Measurements from ENCODE around the gene NEURL4.
"Not testable (repeated sequence)": the region's sequence is repeated elsewhere in the genome, so short reads cannot be mapped to it uniquely, and the experiment has no call there.

The NEURL4 gene

GRCh38 chr17:7328840-7329373, at the start of gene NEURL4:
NEURL4 (minus strand) TSS chr17:7329335; CDS start chr17:7329312, 23 bp downstream.
- DNase-seq (ENCODE audit: low read depth), result no peak
- H3K4me3 ChIP-seq (ENCODE audit: low read depth, low read length), result peak within 1 kb of the TSS; percentile 86

GRCh38 chr17:7374353-7374752, 45.2 kb upstream of the NEURL4 start:
- no peak overlapping the region for H3K4me3 ChIP-seq (ENCODE audit: low read depth, low read length)
- no peak for DNase-seq (ENCODE audit: low read depth)

- H3K4me3 ChIP-seq (ENCODE audit: low read depth, low read length), result no peak overlapping the region
- no peak for DNase-seq (ENCODE audit: low read depth)
Measured at GRCh38 chr17:7370853-7371252, 41.7 kb upstream of the NEURL4 start.

DNA sequence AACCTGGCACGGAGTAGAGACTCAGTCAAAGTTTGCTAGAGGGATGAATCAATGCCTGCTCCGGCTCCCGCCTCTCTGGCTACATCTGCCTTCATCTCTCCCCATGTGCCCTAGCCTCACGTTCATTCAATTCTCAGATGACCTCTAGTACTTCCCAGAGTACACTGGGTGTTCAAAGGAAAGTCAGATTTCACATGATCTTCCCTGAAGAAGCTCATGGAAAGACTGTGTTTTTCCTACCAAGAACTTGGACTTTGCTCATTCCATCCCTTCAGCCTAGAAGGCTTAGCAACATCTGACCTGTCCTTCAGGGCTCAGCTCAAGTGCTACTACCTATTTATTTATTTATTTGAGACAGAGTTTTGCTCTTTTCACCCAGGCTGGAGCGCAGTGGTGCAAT, 40.7 kb upstream of the NEURL4 start:
- DNase-seq (ENCODE audit: low read depth), result no peak
- no peak overlapping the region for H3K4me3 ChIP-seq (ENCODE audit: low read depth, low read length)

GRCh38 chr17:7368599-7368994, 39.5 kb upstream of the NEURL4 start:
- not testable (repeated sequence) for H3K4me3 ChIP-seq (ENCODE audit: low read depth, low read length); DNase-seq (ENCODE audit: low read depth)

GRCh38 chr17:7367918-7368598, 38.9 kb upstream of the NEURL4 start:
- no peak for DNase-seq (ENCODE audit: low read depth)
- H3K4me3 ChIP-seq (ENCODE audit: low read depth, low read length), result no peak overlapping the region

DNA sequence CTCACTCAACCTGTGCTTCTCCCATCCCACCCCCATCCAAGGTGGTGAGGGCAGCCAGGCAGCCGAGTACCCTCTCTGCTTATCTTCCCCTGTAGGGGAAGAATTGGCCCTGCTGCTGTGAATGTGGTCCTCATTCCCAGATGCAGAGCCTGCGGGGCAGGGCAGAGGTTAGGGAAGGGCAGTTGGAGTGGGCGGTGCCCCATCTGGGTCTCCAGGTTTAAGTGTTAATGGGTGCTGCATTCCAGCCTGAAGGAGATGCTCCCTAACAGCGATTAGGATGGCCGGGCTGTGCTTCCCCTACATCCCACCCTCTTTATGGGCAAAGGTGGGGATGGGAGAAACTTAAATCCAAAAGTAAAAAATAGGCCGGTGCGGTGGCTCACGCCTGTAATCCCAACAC, 37.9 kb upstream of the NEURL4 start:
- no peak overlapping the region for H3K4me3 ChIP-seq (ENCODE audit: low read depth, low read length)
- no peak for DNase-seq (ENCODE audit: low read depth)

DNA sequence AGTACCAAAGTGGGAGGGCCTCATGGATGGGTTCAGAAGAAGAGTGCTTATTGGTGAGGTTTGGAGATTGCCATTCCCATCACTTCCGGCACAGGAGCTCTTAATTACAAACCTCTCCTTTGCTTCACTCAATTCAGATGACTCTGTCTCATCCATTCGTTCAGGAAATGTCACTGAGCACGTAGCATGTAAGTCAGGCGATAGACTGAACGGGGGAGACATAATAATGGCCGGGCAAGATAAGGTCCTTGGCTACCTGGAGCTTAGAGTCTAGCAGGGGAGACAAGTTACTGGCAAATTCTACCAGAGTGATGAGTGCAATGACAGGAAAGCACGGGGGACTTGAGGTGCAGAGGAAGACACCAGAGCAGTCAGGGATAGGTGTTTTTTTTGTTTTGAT, 36.8 kb upstream of the NEURL4 start:
- not testable (repeated sequence) for H3K4me3 ChIP-seq (ENCODE audit: low read depth, low read length); DNase-seq (ENCODE audit: low read depth)

GRCh38 chr17:7363311-7363710, 34.2 kb upstream of the NEURL4 start:
- H3K4me3 ChIP-seq (ENCODE audit: low read depth, low read length), result no peak overlapping the region
- DNase-seq (ENCODE audit: low read depth), result no peak

DNA sequence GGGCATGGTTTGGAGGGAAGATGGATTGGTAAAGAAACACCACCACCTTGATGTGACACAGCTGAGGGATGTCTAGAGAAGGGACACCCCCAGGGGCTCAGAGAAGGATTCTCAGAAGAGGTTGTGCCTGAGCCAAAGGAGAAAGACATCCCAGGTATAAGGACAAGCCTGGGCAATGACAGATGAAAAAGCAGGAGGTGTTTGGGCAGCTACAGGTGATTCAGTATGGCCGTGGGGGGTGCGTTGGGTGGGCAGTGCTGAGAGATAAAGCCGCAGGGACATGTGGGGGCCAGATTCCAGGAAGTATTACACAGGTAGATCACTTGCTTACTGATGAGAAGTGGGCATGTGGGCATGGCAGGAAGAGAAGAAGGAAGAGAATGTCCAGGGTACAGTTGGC, 32.8 kb upstream of the NEURL4 start:
- no peak overlapping the region for H3K4me3 ChIP-seq (ENCODE audit: low read depth, low read length)
- no peak for DNase-seq (ENCODE audit: low read depth)

- DNase-seq (ENCODE audit: low read depth), result no peak
- no peak overlapping the region for H3K4me3 ChIP-seq (ENCODE audit: low read depth, low read length)
Measured at GRCh38 chr17:7357381-7357780, 28.2 kb upstream of the NEURL4 start.

- no peak for DNase-seq (ENCODE audit: low read depth)
- H3K4me3 ChIP-seq (ENCODE audit: low read depth, low read length), result no peak overlapping the region
Measured at GRCh38 chr17:7356756-7357155, 27.6 kb upstream of the NEURL4 start.

DNA sequence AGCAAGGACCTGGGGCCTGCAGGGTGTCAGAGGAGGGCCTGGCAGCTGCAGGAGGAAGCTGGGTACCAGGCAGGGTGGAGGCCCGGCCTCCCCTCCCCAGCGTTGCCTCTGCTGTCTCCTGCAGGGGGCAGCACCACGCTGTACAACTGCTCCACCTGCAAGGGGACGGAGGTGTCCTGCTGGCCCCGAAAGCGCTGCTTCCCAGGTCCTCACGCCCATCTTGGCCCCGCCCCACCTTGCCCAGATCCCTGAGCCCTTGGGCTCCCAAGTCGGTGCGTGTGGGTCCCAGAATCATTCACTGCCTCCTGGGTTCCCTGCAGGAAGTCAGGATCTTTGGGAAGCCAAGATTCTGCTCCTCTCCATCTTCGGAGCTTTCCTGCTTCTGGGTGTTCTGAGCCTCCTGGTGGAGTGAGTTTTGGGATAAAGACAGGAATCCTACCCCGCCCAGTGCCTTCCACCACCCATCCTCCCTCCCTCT, 27.0 kb upstream of the NEURL4 start:
- no peak for DNase-seq (ENCODE audit: low read depth)
- no peak overlapping the region for H3K4me3 ChIP-seq (ENCODE audit: low read depth, low read length)

- H3K4me3 ChIP-seq (ENCODE audit: low read depth, low read length), result no peak overlapping the region
- DNase-seq (ENCODE audit: low read depth), result no peak
Measured at GRCh38 chr17:7355573-7355972, 26.4 kb upstream of the NEURL4 start.

- H3K4me3 ChIP-seq (ENCODE audit: low read depth, low read length), result peak within 1 kb of the TSS; percentile 8
- DNase-seq (ENCODE audit: low read depth), result no peak
Measured at GRCh38 chr17:7355053-7355452, 25.9 kb upstream of the NEURL4 start, which contains the start of gene TMEM95. TMEM95 (plus strand) TSS chr17:7355156; CDS start chr17:7355205, 49 bp downstream.

DNA sequence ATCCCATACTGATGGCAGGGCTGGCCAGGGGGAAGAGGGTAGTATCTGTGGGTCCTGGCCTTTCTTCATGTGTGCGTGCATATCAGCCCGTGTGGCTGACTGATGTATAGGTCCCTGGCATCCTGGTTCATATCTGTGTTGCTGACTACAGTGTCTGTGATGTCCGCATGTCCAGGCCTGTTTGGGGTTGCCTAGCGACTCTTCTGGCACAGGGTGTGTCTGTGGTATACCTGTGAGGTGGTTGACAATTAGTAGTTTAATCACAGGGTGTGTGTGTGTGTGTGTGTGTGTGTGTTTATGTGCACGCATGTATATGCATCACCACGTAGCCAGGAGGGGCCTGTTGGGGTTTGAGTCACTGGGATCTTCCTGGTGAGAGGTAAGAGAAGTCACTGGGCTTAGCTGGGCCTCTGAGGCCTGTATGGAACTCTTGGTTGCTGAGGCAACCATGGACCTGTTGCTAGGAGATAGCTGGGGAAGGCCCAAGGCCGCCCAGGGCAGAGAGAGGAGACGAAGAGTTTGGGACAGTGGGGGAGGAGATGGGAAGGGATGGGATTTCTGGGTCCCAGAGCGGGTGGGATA, 25.2 kb upstream of the NEURL4 start:
- peak; percentile 54 for DNase-seq (ENCODE audit: low read depth)
- H3K4me3 ChIP-seq (ENCODE audit: low read depth, low read length), result no peak overlapping the region

GRCh38 chr17:7352910-7353635, 23.9 kb upstream of the NEURL4 start:
- no peak for DNase-seq (ENCODE audit: low read depth)
- H3K4me3 ChIP-seq (ENCODE audit: low read depth, low read length), result peak overlapping the region; percentile 96

GRCh38 chr17:7352503-7352889, 23.4 kb upstream of the NEURL4 start:
- no peak for DNase-seq (ENCODE audit: low read depth)
- peak overlapping the region; percentile 96 for H3K4me3 ChIP-seq (ENCODE audit: low read depth, low read length)

- peak within 1 kb of the TSS; percentile 96 for H3K4me3 ChIP-seq (ENCODE audit: low read depth, low read length)
- DNase-seq (ENCODE audit: low read depth), result peak; percentile 72
Measured at GRCh38 chr17:7351665-7352502, 22.7 kb upstream of the NEURL4 start, which contains the start of gene KCTD11. KCTD11 (plus strand) TSS chr17:7352162.
